ENCODE results near the gene CEP170B.

DNA sequence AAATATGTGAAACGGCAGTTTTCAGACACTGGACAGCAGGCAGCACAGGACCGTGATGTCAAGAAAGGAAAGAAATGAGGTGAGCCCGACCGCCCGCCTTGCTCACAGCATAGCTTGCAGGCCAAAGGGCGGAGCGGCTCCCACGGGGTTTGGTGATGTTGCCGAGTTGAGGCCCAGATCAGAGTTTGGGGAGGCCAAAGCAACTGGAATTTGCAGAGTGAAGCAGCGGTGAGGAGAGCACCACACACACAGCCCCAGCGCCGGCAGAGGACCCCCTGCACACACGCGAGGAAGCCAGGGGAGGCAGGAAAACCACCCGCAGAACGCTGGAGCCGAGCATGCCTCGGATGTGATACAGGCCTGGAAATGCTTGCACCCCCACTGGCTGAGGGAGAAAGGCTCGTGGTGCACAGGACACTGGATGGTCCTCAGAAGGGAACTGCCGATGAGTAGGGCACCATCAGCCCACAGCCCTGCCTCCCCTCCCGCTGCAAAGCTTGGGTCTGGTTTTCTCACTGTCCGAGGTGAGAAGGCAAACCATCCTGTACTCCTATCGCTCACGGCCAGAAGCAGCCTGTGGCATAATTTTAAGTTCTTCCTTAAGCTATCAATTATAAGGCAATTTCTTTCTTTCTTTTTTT is 33.9 kb downstream of the CEP170B start:
- TF ChIP-seq, protein P1, sequence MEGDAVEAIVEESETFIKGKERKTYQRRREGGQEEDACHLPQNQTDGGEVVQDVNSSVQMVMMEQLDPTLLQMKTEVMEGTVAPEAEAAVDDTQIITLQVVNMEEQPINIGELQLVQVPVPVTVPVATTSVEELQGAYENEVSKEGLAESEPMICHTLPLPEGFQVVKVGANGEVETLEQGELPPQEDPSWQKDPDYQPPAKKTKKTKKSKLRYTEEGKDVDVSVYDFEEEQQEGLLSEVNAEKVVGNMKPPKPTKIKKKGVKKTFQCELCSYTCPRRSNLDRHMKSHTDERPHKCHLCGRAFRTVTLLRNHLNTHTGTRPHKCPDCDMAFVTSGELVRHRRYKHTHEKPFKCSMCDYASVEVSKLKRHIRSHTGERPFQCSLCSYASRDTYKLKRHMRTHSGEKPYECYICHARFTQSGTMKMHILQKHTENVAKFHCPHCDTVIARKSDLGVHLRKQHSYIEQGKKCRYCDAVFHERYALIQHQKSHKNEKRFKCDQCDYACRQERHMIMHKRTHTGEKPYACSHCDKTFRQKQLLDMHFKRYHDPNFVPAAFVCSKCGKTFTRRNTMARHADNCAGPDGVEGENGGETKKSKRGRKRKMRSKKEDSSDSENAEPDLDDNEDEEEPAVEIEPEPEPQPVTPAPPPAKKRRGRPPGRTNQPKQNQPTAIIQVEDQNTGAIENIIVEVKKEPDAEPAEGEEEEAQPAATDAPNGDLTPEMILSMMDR (IDR thresholded peaks at IDR 0.05; ENCODE audit: insufficient read depth, low read length): no peak
- TF ChIP-seq GABPA (IDR thresholded peaks at IDR 0.05; ENCODE audit: low read depth): no peak
- TF ChIP-seq, protein P2, sequence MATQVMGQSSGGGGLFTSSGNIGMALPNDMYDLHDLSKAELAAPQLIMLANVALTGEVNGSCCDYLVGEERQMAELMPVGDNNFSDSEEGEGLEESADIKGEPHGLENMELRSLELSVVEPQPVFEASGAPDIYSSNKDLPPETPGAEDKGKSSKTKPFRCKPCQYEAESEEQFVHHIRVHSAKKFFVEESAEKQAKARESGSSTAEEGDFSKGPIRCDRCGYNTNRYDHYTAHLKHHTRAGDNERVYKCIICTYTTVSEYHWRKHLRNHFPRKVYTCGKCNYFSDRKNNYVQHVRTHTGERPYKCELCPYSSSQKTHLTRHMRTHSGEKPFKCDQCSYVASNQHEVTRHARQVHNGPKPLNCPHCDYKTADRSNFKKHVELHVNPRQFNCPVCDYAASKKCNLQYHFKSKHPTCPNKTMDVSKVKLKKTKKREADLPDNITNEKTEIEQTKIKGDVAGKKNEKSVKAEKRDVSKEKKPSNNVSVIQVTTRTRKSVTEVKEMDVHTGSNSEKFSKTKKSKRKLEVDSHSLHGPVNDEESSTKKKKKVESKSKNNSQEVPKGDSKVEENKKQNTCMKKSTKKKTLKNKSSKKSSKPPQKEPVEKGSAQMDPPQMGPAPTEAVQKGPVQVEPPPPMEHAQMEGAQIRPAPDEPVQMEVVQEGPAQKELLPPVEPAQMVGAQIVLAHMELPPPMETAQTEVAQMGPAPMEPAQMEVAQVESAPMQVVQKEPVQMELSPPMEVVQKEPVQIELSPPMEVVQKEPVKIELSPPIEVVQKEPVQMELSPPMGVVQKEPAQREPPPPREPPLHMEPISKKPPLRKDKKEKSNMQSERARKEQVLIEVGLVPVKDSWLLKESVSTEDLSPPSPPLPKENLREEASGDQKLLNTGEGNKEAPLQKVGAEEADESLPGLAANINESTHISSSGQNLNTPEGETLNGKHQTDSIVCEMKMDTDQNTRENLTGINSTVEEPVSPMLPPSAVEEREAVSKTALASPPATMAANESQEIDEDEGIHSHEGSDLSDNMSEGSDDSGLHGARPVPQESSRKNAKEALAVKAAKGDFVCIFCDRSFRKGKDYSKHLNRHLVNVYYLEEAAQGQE (IDR thresholded peaks at IDR 0.05; ENCODE audit: insufficient replicate concordance, low read depth): no peak
